ENCODE data around the gene CCL7.

- TF ChIP-seq ARNTL (CRISPR knock-in tag; IDR thresholded peaks at IDR 0.05; ENCODE audit: borderline replicate concordance, low read depth): no peak
- TF ChIP-seq ZNF70 (CRISPR knock-in tag; IDR thresholded peaks at IDR 0.05): no peak
- no peak for TF ChIP-seq CREB5 (CRISPR knock-in tag; IDR thresholded peaks at IDR 0.05; ENCODE audit: low read depth)
- no peak for TF ChIP-seq SNAI2 (CRISPR knock-in tag; IDR thresholded peaks at IDR 0.05)
- no peak for TF ChIP-seq PATZ1 (CRISPR knock-in tag; IDR thresholded peaks at IDR 0.05; ENCODE audit: borderline replicate concordance)
- no peak for TF ChIP-seq ZC3H10 (CRISPR knock-in tag; IDR thresholded peaks at IDR 0.05)
- TF ChIP-seq POU6F1 (CRISPR knock-in tag; IDR thresholded peaks at IDR 0.05; ENCODE audit: borderline replicate concordance, low read depth): no peak
- TF ChIP-seq ZFP3 (CRISPR knock-in tag; IDR thresholded peaks at IDR 0.05): no peak
- TF ChIP-seq BACH2 (CRISPR knock-in tag; IDR thresholded peaks at IDR 0.05; ENCODE audit: borderline replicate concordance): no peak
- TF ChIP-seq, protein P1, sequence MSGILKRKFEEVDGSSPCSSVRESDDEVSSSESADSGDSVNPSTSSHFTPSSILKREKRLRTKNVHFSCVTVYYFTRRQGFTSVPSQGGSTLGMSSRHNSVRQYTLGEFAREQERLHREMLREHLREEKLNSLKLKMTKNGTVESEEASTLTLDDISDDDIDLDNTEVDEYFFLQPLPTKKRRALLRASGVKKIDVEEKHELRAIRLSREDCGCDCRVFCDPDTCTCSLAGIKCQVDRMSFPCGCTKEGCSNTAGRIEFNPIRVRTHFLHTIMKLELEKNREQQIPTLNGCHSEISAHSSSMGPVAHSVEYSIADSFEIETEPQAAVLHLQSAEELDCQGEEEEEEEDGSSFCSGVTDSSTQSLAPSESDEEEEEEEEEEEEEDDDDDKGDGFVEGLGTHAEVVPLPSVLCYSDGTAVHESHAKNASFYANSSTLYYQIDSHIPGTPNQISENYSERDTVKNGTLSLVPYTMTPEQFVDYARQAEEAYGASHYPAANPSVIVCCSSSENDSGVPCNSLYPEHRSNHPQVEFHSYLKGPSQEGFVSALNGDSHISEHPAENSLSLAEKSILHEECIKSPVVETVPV (CRISPR knock-in tag; IDR thresholded peaks at IDR 0.05): no peak
- no peak for TF ChIP-seq ZFP30 (CRISPR knock-in tag; IDR thresholded peaks at IDR 0.05)
Observed at GRCh38 chr17:34222722-34223497, 47.1 kb upstream of the CCL7 start.

Data from SK-N-SH treated with all-trans-retinoic acid at 6 μM for 48 hours (cell line).